GM12873 (cell line): Measurements from ENCODE around the gene CELF5.

Source experiments
- TF ChIP-seq, protein P1 (sequence below): IDR thresholded peaks from 2 replicates; pipeline ENCODE4 v1.5.1; 2012; ENCODE audit warnings: low read depth, mild to moderate bottlenecking, moderate library complexity, low read length, control low read depth; ENCODE audit not compliant: insufficient read depth; ENCODE audit errors: missing control alignments

CELF5 gene

DNA sequence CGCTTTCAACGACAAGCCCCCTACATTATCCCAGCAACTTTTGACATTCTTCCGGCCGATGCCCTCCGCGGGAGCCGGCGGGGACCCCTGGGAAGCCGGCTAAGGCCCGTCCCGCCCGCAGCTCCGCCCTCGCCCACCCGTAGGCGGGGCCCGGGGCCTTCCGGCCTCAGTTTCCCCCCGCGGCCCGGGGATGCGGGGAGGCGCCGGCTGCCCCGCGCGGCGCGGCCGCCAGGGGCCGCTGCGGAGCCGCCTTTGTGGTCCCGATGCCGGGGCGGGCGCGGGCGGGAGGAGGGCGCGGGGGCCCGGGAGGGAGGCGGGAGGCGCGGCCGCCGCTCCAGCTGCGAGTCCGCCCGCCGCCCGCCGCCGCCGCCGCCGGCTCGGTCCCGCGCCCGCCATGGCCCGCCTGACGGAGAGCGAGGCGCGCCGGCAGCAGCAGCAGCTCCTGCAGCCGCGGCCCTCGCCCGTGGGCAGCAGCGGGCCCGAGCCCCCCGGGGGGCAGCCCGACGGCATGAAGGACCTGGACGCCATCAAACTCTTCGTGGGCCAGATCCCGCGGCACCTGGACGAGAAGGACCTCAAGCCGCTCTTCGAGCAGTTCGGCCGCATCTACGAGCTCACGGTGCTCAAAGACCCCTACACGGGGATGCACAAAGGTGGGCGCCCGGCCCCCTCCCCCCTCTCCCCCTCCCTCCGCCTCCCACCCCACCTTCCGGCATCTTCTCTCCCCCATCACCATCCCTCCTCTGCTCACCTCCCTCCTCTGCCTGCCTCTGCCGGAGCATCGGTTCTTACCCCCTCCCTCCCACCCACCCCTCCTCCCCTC, at the start of gene CELF5:
CELF5 (plus strand) TSS at position 316 of the 823 bp plus-strand sequence; CDS start at position 395, 79 bp downstream.
- TF ChIP-seq, protein P1, sequence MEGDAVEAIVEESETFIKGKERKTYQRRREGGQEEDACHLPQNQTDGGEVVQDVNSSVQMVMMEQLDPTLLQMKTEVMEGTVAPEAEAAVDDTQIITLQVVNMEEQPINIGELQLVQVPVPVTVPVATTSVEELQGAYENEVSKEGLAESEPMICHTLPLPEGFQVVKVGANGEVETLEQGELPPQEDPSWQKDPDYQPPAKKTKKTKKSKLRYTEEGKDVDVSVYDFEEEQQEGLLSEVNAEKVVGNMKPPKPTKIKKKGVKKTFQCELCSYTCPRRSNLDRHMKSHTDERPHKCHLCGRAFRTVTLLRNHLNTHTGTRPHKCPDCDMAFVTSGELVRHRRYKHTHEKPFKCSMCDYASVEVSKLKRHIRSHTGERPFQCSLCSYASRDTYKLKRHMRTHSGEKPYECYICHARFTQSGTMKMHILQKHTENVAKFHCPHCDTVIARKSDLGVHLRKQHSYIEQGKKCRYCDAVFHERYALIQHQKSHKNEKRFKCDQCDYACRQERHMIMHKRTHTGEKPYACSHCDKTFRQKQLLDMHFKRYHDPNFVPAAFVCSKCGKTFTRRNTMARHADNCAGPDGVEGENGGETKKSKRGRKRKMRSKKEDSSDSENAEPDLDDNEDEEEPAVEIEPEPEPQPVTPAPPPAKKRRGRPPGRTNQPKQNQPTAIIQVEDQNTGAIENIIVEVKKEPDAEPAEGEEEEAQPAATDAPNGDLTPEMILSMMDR: peak; percentile 54

DNA sequence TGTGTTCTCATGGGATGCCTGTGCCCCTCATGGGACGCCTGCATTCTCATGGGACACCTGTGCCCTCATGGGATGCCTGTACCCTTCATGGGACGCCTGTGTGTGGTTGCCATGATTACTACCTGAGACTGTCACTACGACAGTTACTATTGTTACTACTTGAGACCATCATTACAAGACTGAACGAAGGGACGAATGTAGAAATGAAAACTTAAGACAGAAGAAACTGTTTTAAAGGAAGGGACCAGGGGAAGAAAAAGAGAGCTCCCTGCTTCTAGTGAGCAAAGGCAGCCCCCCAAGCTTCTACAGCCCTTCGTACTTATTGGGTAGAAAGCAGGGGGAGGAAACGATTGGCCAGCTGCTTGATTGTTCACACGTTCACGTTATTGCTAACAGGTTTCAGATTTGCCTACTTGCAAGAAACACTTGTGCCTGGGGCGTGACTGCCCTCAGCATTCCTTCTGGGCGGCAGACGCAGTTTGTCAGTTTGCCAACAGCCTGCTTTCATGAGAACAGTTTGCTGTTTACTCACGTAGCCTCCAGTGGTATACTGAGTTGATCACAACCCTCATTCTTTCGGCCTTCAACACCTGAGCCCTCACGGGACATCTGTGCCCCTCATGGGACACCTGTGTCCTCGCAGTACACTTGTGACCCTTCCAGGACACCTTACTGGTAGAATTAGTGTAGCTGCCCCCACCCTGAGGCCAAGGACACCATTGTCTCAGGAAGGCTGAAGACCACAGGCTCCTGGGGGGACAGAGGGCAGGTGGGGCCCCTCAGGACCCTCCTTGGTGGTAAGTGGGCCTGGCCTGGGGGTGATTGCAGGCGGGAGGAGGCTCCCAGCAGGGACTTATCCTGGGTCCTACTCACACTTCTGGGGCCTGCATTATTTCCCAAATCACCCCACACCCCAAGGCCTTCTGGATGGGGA, 48.4 kb upstream of the CELF5 start:
- TF ChIP-seq, protein P1: no peak

- TF ChIP-seq, protein P1: no peak
Measured at GRCh38 chr19:3176715-3177501, 47.6 kb upstream of the CELF5 start.

GRCh38 chr19:3178377-3178972, 46.0 kb upstream of the CELF5 start, which contains the start of gene S1PR4:
TSS of gene S1PR4 (plus strand) at chr19:3178769. CDS start at chr19:3178793, 24 bp downstream.
- TF ChIP-seq, protein P1: no peak

DNA sequence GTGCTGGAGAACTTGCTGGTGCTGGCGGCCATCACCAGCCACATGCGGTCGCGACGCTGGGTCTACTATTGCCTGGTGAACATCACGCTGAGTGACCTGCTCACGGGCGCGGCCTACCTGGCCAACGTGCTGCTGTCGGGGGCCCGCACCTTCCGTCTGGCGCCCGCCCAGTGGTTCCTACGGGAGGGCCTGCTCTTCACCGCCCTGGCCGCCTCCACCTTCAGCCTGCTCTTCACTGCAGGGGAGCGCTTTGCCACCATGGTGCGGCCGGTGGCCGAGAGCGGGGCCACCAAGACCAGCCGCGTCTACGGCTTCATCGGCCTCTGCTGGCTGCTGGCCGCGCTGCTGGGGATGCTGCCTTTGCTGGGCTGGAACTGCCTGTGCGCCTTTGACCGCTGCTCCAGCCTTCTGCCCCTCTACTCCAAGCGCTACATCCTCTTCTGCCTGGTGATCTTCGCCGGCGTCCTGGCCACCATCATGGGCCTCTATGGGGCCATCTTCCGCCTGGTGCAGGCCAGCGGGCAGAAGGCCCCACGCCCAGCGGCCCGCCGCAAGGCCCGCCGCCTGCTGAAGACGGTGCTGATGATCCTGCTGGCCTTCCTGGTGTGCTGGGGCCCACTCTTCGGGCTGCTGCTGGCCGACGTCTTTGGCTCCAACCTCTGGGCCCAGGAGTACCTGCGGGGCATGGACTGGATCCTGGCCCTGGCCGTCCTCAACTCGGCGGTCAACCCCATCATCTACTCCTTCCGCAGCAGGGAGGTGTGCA, 45.3 kb upstream of the CELF5 start:
- TF ChIP-seq, protein P1: no peak

DNA sequence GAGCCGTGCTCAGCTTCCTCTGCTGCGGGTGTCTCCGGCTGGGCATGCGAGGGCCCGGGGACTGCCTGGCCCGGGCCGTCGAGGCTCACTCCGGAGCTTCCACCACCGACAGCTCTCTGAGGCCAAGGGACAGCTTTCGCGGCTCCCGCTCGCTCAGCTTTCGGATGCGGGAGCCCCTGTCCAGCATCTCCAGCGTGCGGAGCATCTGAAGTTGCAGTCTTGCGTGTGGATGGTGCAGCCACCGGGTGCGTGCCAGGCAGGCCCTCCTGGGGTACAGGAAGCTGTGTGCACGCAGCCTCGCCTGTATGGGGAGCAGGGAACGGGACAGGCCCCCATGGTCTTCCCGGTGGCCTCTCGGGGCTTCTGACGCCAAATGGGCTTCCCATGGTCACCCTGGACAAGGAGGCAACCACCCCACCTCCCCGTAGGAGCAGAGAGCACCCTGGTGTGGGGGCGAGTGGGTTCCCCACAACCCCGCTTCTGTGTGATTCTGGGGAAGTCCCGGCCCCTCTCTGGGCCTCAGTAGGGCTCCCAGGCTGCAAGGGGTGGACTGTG, 44.6 kb upstream of the CELF5 start:
- TF ChIP-seq, protein P1: no peak
